ENCODE measurements around the gene PRM2.

GRCh38 chr16:11295672-11296071, 19.4 kb upstream of the PRM2 start:
- TF ChIP-seq, protein P1, sequence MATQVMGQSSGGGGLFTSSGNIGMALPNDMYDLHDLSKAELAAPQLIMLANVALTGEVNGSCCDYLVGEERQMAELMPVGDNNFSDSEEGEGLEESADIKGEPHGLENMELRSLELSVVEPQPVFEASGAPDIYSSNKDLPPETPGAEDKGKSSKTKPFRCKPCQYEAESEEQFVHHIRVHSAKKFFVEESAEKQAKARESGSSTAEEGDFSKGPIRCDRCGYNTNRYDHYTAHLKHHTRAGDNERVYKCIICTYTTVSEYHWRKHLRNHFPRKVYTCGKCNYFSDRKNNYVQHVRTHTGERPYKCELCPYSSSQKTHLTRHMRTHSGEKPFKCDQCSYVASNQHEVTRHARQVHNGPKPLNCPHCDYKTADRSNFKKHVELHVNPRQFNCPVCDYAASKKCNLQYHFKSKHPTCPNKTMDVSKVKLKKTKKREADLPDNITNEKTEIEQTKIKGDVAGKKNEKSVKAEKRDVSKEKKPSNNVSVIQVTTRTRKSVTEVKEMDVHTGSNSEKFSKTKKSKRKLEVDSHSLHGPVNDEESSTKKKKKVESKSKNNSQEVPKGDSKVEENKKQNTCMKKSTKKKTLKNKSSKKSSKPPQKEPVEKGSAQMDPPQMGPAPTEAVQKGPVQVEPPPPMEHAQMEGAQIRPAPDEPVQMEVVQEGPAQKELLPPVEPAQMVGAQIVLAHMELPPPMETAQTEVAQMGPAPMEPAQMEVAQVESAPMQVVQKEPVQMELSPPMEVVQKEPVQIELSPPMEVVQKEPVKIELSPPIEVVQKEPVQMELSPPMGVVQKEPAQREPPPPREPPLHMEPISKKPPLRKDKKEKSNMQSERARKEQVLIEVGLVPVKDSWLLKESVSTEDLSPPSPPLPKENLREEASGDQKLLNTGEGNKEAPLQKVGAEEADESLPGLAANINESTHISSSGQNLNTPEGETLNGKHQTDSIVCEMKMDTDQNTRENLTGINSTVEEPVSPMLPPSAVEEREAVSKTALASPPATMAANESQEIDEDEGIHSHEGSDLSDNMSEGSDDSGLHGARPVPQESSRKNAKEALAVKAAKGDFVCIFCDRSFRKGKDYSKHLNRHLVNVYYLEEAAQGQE (IDR thresholded peaks at IDR 0.05; ENCODE audit: insufficient read depth in 1 of 2, low read depth in 2 of 2, low read length in 2 of 2), result no peak
- TF ChIP-seq TAF1 (IDR thresholded peaks at IDR 0.05; ENCODE audit: borderline replicate concordance, insufficient read depth, low read length) (no peak), SIN3A (IDR thresholded peaks at IDR 0.05; ENCODE audit: borderline replicate concordance, insufficient read depth, low read length) (no peak), POLR2AphosphoS5 (IDR thresholded peaks at IDR 0.05; ENCODE audit: low read depth, low read length) (no peak)

Measured in PFSK-1 (cell line).